Endometrial microvascular endothelial cells (primary cell): ENCODE data around the gene XBP1. TPM values are rescaled to one million over a fixed set of nuclear protein-coding genes. Genes with fewer than 3 reads are reported as not detected.
"Not testable (repeated sequence)": the region's sequence is repeated elsewhere in the genome, so short reads cannot be mapped to it uniquely, and the experiment has no call there.

Source experiments
- in situ Hi-C: cut with HindIII; loops from 2 replicates; pipeline ENCODE4 v1.10.0; 2017; ENCODE audit warnings: low sequenced_read_pairs, low pct_unique_long_range_greater_than_20kb; ENCODE audit errors: inconsistent ontology term
- total RNA-seq: library from RNA; depleted of rRNA; stranded (reverse); fragments of >200 nt; gene quantifications from one replicate; pipeline ENCODE4 v1.2.3, GENCODE V29; 2015; ENCODE audit errors: inconsistent ontology term

XBP1 gene
- total RNA-seq, 1 donor from 2014 or later: 144 TPM

DNA sequence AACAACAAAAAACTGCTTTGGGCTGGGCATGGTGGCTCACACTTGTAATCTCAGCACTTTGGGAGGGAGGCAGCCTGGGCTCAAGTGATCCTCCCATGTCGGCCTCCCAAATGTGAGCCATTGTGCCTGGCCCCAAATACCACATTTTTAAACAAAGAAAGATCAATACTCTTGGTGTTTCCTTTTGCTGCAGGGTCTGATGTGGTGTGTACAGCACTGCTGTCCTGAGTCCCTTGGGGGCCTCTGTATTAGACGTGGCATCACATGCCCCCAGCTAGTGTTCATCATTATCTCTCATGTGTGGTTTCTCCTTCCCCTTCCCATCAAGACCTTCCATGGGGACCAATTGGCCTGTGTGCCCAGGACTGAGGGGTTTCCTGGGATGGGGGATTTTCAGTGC lies 20.5 kb upstream of the XBP1 start:
- in situ Hi-C loops: no loop called here

DNA sequence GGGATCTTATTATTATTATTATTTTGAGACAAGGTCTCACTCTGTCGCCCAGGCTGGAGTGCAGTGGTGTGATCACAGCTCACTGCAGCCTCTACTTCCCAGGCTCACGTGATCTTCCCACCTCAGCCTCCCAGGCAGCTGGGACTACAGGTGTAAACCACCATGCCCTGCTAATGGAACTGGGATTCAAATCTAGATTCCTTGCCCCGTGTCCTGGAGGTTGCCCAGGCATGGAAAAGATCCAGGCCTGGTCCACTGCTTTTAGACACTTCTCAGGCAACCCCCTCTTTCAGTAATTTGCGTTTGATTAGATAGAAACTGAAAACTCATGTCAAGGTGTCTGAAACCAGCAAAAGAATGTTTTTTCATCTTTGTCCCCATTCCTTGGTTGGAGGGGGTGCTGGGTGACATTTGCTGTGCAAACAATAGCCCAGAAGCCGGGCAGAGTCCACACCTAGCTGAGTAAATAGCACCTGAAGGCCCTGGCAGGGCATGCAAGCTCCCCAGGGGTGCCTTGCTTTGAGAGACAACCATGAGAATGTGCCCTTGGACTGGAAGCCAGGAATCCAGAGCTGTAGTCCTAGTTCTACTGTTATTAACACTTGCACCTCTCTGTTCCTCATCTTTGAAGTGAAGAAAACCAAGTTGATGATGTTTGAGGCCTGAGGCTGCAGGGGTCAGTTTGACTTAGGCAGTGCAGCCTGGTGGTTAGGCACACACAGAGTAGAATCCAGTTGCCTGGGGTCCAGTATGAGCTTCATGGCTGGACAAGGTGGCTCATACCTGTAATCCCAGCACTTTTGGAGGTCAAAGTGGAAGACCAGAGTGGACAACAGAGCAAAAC lies 19.1 kb upstream of the XBP1 start:
- in situ Hi-C loops: no loop called here

DNA sequence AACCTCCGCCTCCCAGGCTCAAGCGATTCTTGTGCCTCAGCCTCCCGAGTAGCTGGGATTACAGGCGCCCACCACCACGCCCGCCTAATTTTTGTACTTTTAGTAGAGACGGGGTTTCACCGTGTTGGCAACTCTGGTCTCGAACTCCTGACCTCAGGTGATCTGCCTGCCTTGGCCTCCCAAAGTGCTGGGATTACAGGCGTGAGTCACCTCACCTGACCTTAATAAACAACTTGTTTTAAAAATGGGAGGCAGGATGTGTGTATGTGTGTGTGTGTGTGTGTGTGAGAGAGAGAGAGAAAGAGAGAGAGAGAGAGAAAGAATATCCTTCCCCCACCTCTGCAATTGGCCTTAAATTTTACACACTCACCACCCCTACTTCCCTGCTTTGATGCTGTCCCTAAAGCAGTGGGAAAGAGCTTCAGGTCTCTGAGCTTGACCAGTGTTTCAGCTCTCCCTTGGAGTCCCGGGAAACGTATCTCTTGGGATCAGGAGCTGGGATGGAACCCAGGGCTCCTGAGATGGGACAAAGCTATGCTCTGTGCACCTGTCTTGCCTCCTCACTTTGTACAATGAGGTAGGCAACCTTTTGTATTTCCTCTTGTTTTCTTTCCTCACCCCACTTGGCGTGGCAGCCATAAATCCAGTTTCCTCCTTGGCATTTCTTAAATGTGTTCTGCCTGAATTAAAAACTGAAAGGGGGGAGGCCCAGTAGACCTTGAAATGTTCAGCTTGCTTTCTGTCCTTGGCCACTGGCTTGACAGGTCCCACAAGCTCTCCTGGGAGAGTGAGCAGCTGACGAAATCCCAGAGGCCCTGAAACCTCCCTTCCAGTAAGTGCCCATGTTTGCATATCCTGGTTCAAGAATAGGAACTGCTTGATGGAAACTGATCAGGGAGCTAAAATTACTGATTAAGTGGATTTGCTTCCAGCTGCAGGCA lies 17.8 kb upstream of the XBP1 start:
- in situ Hi-C loops: no loop called here

DNA sequence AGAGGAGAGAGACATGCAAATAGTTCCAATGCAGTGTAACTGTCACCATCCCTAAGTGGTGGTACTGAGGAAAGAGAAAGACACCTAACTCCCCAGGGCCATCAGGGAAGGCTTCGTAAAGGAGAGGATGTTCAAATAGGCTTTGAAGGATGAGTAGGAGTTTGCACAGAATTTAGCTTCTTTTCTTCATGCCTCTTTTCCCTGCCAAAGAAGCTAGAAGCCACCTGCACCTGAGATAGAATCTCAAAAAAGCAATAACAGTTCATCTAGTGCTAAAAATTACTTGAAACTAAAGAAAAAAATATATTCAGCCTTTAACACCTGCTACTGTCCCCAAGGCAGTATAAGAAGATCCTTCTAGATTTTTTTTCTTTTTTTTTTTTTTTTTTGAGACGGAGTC lies 16.7 kb upstream of the XBP1 start:
- in situ Hi-C loops: no loop called here

DNA sequence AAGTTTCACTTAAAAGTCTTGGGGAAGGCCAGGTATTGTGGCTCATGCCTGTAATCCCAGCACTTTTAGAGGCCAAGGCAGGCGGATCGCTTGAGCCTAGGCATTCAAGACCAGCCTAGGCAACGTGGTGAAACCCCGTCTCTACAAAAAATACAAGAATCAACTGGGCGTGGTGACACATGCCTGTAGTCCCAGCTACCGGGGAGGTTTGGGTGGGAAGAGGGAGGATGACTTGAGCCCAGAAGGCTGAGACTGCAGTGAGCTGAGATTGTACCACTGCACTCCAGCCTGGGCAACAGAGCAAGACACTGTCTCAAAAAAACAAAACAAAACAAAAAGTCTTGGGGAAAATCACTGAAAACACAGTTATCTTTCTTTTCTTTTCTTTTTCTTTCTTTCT lies 15.4 kb upstream of the XBP1 start:
- in situ Hi-C loops: no loop called here

DNA sequence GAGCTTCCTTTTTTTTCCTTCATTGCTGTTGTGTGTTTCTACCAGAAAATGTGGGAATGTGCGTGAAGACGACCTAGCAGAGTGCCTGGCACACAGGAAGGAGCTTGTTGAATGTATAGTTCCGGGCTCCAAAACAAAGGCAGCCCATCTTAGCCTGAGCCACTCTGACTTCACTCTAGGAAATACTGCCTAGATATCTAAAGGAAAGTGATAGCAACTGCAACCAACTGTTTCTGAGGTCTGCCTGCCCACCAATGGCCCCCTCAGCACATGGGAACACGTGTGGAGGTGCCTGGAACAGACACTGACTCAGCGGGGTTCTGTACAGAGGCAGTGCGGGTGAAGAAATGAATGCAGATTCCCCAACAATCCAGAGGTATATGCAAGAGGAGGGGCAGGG lies 14.7 kb upstream of the XBP1 start:
- in situ Hi-C loops: no loop called here

DNA sequence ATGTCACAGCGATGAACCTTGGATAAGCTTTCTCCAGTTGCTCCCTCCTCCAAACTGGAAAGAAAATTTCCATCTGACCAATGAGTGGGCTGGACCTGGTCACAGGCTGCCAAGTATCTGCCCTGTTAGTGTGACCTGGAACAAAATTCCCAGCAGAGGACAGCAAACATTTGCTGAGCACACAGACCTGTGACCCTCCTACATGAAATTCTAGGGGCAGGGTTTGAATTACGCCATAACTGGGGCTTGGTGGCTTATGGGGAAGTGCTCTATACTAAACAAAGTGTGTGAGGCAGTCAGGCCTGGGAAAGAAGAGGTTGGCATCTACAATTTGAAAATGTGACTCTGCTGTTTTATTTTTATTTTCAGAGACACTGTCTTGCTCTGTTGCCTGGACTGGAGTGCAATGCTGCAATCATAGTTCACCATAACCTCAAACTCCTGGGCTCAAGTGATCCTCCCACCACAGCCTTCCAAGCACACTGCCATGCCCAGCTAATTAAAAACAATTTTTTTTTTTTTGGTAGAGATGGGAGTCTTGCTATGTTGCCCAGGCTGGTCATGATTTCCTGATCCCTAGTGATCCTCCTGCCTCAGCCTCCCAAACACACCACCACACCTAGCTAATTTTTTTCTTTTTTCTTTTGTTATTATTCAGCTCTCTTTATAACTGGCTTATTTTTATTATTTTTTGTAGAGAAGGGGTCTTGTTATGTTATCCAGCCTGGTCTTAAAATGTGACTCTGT lies 13.6 kb upstream of the XBP1 start:
- in situ Hi-C loops: no loop called here

DNA sequence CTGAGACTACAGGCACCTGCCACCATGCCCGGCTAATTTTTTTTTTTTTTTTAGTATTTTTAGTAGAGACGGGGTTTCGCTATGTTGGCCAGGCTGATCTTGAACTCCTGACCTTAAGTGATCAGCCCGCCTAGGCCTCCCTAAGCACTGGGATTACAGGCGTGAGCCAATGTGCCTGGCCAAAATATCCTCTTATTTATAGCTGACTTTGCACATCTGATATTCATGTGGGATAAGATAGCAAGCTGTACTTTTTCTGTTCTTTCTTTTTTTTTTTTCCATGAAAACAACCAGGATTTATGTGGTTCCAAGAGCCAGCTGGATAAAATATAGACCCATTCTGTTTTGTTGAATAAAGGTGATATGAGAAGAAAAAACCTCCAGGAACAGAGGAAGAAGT lies 12.1 kb upstream of the XBP1 start:
- in situ Hi-C loops: no loop called here

DNA sequence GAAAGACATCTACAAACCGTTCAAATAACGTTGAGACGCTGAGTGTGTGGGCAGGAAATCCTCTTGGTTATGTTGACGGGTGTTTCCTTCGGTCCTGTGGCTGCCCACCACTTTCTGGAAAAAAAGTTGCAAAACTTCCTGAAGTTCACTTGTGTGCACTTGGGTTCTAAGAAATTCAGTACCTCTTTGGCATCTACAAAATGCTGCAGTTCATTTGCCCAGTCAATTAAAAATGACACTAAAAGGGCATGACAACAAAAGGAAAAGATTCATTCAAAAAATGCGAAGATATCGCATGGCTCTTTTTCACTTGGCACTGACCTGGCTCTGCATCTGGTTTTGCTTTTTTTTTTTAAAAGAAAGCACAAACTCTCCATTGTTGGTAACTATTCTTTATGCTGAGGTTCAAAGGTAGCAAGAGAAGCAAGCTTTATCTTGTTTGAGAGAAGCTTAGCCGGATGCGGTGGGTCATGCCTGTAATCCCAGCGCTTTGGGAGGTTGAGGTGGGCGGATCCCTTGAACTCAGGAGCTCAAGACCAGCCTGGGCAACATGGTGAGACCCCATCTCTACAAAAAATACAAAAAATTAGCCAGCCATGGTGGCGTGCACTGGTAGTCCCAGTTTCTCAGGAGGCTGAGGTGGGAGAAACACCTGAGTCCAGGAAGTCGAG lies 10.6 kb upstream of the XBP1 start:
- in situ Hi-C loops: no loop called here

DNA sequence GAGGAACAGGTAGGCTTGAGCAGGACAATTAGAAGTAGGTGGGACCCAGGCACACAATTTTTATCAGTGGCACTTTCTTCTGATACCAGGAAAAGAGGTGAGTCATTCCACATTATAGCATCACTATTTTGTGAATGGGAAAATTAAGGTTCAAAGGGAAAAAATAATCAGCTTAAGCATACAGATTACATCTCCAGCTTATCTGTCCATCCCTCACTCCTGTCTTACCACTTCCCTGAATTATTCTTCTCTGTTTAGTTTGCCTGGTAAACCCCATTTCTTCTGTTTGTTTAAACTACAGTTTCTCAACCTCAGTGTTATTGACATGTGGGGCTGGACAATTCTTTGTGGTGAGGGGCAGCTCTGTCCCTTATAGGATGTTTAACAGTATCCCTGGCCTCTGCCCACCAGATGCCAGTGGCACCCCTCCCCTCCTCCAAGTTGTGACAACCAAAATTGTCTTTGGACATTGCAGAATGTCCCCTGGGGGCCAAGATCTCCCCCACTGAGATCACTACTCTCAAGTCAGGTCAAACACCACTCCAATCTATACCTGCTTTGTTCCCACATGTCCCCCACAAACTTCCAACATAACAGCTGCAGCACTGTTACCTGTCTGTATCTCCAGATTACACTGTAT lies 8.5 kb upstream of the XBP1 start:
- in situ Hi-C loops: no loop called here

DNA sequence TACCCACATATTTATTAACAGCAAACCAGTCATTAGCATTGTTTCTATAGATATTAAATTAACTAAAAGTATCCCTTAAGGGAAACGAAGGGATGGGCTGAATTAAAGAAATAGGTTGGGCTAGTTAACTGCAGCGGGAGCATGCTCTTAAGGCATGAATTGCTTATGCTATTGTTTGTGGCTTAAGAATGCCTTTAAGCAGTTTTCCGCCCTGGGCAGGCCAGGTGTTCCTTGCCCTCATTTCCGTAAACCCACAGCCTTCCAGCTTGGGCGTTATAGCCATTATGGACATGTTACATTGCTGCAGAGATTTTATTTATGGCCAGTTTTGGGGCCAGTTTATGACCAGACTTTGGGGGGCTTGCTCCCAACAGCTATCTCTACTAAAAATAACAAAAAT lies 5.1 kb upstream of the XBP1 start:
- in situ Hi-C loops: not testable (repeated sequence)

DNA sequence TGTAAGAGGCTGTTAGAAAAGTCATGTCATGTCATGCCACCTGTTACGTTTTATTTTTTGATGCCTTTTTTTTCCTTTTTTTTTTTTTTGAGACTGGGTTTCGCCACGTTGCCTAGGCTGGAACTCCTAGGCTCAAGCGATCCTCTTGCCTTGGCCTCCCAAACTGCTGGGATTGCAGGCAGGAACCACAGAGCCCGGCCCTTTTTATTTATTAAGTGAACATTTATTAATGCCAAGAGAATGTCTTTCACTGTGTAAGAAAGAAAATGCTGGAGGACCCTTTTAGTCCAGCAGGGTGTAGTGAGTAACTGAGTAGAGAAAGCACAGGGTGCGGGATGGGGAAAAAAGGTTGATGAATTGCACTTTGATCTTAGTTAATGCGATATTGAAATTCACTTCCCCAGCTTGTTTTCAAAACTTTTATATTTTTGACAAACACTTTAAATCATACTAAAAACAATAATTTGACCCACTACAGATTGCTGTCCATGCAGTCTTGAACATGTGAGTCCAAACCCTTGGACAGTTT lies 2.3 kb upstream of the XBP1 start:
- in situ Hi-C loops: no loop called here

DNA sequence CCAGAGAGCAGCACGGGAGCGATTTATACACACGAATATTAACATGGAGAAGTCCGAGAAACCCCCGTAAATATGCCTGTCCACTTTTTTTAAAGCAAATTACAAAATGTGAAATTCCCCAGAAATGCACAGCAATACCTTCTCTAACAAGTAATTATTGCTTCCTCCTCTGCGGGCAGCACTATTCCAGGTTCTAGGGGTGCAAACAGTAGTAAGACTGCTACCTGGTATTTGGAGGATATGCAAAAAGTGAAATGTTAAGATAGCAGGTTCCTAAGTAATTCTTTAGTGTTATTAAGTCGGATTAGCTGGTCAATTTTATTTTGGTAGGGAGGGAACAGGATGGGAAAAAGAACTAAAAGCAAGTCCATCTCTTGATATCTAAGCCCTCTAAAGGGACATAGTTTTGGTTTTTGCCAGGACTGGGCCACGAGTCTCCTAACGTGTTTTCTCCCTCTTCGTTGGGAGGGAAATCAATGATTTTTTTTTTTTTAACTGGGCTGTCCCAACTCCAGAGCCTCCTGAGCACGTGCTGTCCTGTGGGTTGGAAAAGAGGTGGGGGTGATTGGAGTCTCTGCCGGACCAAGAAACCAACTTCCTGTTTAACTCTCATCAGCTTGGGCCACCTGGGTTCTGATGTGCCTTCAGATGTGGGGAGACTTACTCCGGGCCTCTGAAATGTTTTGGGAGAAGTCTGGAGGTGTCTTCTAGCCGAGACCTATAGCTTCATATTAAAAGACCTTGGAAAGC lies 1.7 kb upstream of the XBP1 start:
- in situ Hi-C loops: no loop called here

DNA sequence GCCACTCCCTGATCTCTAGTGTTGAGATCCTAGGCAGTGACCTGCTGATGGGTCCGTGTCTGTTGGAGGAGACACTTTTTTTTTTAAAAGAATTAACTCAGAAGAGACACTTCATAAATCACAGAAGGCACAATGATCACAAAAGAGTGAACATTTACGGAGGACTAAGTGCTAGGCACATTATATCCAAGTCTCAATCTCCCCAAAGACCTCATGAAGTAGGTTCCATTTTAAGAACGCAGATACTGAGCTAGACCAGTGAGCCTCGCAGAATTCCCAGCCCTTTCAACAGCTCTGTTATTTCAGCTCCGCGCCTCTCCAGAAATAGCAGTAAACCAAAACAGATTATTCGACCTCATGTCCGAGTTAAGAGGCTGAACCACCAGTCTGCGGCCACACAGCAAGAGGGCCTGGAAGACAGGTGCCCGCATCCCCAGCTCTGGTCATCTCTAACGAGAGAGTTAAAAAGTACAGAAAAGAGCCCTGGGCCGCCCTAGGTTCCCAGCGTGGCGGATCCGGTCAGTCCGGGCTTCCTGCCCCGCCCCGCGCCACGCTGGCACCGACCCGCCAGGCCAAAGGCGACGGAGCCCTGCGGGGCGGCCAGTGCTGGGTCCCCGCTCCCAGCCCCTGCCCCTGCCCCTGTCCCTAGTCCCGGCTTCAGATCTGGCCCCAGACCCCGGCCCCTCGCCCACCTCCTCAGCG lies 612 bp downstream of the XBP1 start:
- in situ Hi-C loops: no loop called here

DNA sequence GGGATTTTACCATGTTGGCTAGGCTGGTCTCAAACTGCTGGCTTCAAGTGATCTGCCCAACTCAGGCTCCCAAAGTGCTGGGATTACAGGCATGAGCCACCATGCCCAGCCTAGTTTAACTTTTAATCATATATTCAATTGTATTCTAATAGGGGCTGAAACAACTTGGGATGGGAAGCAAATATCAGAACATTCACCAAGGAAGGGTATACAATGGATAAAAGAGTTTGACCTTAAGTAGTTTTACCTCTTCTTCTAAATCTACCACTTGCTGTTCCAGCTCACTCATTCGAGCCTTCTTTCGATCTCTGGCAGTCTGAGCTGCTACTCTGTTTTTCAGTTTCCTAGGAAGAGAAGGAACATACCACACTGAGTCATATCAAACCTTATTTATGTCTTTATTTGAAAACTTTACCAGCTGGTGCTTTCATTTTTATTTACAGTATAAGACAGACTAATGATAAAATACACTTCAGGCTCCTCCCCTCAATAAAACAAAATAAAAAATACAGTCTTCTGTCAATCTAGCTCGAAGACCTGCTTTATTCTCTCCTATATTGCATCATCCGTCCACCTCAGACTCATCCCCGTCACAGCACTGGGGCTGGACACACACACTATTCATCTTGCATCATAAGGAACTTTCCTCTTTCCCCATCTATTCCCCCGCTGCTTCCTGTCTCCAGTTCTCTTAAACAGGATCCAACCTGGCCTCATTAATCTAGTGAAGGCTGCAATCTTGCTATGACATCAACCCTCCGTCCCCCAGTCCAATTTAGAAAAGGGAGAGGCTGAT lies 1.4 kb downstream of the XBP1 start:
- in situ Hi-C loops: no loop called here
